ENCODE measurements around the gene SAMM50. TPM values are rescaled to one million over a fixed set of nuclear protein-coding genes. Genes with fewer than 3 reads are reported as not detected.

The SAMM50 gene
- total RNA-seq, 2 donors from 2014 or later: 24.8 to 26.0 TPM

DNA sequence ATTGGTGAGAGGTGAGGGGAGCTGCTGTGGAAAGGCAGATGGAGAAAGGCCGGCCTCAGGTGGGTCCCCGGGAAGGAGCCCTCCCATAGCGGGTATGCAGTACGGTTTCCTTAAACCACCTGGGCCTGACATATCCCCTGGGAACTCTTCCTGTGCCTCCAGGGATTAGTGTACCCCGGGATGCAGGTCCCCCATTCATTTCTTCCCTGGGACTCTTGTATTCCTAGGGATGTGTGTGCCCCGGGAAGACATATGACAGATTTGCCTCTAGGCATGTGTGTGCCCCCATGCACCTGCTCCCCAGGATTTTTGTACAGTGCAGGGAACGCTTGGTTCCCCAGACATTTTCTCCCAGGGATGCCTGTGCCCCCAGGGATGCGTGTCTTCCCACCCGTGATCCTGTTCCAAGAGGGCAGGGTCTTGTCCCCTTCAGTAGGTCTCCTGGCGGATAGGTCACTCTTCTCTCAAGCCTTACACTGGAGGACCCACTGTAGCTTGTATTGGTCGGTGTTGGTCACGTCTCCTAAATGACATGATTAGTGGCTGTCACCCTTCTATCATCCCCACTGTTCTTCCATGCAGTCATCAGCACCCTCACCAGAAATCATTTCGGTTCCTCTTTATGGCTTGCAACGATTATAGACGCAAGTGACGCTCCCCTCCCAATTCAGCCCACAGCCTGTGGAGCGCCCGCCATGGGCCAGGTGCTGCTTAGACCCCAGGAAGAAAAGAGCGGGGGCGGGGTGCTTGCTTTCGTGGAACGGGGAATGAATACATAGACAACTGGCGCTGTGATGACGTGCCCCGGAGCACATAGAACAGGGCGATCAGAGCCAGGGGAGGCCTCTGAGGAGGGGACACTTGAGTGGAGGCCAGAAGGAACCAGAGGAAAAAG is 70.2 kb downstream of the SAMM50 start:
- peak; percentile 32 for ATAC-seq
- peaks cover 10% of the 10 kb centered on the region for H3K27me3 Mint-ChIP-seq
- DNase-seq: no peak
- H3K9me3 ChIP-seq (ENCODE audit: control insufficient read depth, low read length, poor library complexity, severe bottlenecking): no peaks in the 10 kb centered on the region
- H3K4me1 Mint-ChIP-seq: peaks cover 38% of the 10 kb centered on the region
- peak overlapping the region; percentile 95 for H3K27ac Mint-ChIP-seq
- no peaks in the 10 kb centered on the region for H3K36me3 Mint-ChIP-seq (ENCODE audit: low read depth)
- H3K4me3 Mint-ChIP-seq: peak overlapping the region; percentile 92

DNA sequence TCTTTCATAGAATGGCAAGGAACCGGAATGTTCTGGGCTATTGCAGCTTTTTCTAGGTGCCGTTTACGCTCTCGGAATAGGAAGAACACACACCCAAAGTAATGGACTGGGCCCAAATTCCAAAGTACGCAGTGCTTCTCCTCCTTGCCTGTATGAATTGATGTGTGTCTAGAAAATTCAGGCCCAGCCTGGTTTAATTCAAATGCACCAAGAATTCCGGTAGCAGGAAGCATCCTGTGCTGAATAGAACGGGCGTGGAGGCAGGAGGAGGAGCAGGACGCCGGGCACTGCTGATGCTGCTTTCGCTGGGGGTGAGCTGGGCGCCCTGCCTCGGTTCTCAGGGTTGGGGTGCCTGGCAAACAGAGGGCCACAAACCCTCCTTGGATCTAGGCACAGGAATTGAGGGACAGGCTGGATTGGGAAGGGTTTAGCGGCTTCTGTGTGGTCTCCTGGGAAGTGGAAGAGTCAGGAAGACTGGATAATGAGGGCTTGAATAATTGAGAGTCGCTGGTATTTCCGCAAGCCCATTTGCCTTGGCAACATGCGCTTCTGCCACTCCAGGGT is 70.9 kb downstream of the SAMM50 start:
- Mint-ChIP-seq H3K36me3 (ENCODE audit: low read depth) (no peaks in the 10 kb centered on the region), H3K27me3 (peaks cover 10% of the 10 kb centered on the region), H3K4me1 (peaks cover 37% of the 10 kb centered on the region), H3K4me3 (peak overlapping the region; percentile 92), H3K27ac (peak overlapping the region; percentile 95)
- DNase-seq: no peak
- no peak for ATAC-seq
- H3K9me3 ChIP-seq (ENCODE audit: control insufficient read depth, low read length, poor library complexity, severe bottlenecking): no peaks in the 10 kb centered on the region

DNA sequence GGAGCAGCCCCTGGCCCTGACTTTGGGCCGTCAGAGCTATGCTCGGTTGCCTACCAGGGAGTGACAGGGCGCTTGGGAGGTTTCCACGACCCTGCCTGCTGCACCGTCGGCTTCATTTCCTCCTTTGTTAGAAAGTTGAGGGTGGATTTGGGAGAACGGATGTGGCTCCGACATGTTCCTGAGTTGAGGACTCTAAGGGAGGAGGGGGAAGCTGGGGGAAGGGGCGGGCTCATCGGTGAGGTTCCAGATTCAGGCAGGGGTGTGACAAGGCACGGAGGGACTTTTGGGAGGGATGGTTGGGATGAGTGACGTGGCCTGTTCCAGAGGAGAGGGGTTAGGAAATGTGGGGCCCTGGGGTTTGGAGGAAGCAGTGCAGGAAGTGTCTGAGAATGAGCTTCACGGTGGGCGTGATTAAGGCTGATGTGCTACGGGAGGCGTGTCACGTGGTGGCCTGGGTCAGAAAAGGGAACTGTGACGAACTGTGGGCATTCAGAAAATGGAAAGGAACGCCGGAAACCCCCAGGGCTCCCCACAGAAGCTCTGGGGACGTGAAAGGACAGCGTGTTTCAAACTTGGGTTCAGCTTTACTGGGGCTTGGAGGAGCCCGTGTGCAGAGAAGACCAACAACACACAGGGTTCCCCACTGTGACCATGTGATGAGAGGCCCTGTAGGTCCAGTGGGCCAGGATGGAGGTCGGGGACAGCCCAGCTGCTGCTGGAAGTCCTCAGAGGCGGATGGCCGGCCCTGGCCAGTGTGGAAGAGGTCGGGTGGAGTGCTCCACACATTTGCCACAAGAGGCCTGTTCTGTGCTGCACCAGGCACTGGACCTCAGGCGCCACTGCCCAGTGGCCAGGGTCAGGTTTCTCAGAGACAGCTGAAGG is 71.6 kb downstream of the SAMM50 start:
- peak overlapping the region; percentile 95 for H3K27ac Mint-ChIP-seq
- peaks cover 10% of the 10 kb centered on the region for H3K27me3 Mint-ChIP-seq
- peak in 2 of 3 donors; percentile 45 to 46 for DNase-seq
- no peaks in the 10 kb centered on the region for H3K9me3 ChIP-seq (ENCODE audit: control insufficient read depth, low read length, poor library complexity, severe bottlenecking)
- peaks cover 42% of the 10 kb centered on the region for H3K4me1 Mint-ChIP-seq
- peak overlapping the region; percentile 92 for H3K4me3 Mint-ChIP-seq
- no peaks in the 10 kb centered on the region for H3K36me3 Mint-ChIP-seq (ENCODE audit: low read depth)
- peak; percentile 83 for ATAC-seq

DNA sequence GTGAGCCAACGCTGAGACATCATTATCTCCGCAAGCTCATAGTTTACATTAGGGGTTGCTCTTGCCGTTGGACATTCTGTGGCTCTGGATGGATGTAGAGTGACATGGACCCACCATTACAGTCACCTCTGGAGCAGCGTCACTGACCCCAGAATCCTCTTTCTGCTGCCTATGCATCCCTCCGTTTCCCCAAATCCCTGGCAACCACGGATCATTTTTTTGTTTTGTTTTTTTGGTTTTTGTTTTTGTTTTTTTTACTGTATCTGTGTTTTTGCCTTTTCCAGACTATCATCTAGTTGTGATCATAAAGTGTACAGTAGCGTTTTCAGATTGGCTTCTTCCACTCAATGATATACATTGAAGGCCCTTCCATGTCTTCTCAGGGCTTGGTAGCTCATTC is 72.8 kb downstream of the SAMM50 start:
- H3K27ac Mint-ChIP-seq: no peak overlapping the region
- no peak overlapping the region for H3K4me3 Mint-ChIP-seq
- DNase-seq (no peak), ATAC-seq (no peak)
- H3K9me3 ChIP-seq (ENCODE audit: control insufficient read depth, low read length, poor library complexity, severe bottlenecking): no peaks in the 10 kb centered on the region
- H3K36me3 Mint-ChIP-seq (ENCODE audit: low read depth): no peaks in the 10 kb centered on the region
- H3K4me1 Mint-ChIP-seq: peaks cover 38% of the 10 kb centered on the region
- H3K27me3 Mint-ChIP-seq: peaks cover 10% of the 10 kb centered on the region

DNA sequence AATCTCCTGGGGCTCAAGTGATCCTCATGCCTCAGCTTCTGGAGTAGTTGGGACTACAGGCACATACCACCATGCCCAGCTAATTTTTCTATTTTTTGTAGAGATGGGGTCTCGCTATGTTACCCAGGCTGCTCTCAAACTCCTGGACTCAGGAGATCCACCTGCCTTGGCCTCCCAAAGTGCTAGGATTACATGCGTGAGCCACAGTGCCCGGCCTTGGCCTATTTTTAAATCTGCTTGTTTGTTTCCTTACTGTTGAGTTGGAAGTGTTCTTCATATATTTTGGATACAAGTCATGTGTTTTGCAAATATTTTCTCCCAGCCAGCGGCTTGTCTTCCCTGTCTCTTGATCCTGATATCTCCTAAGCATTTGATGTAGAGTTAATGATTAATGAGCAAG is 73.8 kb downstream of the SAMM50 start:
- H3K4me1 Mint-ChIP-seq: peaks cover 34% of the 10 kb centered on the region

DNA sequence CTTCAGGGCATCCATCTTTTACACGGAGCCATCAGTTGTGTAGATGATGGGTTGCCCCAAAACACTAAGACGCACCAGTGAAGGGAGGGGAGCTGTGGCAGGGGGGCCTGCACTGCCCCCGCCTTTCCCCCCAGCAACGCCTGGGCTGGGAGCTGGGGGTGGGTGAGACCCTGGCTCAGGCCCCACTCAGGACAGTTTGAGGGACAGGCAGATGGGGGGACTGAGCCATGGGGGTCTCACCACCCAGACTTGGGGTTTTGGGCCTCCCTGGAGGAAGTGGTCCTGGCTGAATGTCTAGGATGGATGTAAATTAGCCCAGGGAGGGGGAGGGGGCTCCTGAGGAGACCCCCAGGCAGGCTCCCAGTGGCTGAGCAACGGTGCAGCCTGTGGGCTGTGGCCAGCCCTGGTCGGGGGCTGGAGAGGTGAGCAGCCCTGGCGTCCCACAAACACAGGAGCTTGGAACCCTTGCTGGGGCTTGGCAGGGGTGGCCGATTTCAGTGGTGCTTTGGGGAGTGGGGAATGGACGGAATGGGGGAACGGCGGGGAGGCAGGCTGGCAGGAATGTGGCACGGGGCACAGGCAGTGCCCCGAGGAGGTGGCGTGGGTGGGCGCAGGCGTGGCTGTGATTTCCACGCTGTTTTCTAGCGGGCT is 74.9 kb downstream of the SAMM50 start:
- DNase-seq (no peak), ATAC-seq (no peak)
- no peak overlapping the region for H3K4me3 Mint-ChIP-seq
- no peaks in the 10 kb centered on the region for H3K9me3 ChIP-seq (ENCODE audit: control insufficient read depth, low read length, poor library complexity, severe bottlenecking)
- peaks cover 32% of the 10 kb centered on the region for H3K4me1 Mint-ChIP-seq
- H3K36me3 Mint-ChIP-seq (ENCODE audit: low read depth): no peaks in the 10 kb centered on the region
- H3K27me3 Mint-ChIP-seq: peaks cover 10% of the 10 kb centered on the region
- H3K27ac Mint-ChIP-seq: peak overlapping the region; percentile 88

More for the DNA sequence above, 73.8 kb downstream of the SAMM50 start:
- DNase-seq: no peak
- no peak overlapping the region for H3K27ac Mint-ChIP-seq
- peaks cover 10% of the 10 kb centered on the region for H3K27me3 Mint-ChIP-seq
- no peak overlapping the region for H3K4me3 Mint-ChIP-seq
- no peaks in the 10 kb centered on the region for H3K36me3 Mint-ChIP-seq (ENCODE audit: low read depth)
- no peaks in the 10 kb centered on the region for H3K9me3 ChIP-seq (ENCODE audit: control insufficient read depth, low read length, poor library complexity, severe bottlenecking)
- no peak for ATAC-seq

DNA sequence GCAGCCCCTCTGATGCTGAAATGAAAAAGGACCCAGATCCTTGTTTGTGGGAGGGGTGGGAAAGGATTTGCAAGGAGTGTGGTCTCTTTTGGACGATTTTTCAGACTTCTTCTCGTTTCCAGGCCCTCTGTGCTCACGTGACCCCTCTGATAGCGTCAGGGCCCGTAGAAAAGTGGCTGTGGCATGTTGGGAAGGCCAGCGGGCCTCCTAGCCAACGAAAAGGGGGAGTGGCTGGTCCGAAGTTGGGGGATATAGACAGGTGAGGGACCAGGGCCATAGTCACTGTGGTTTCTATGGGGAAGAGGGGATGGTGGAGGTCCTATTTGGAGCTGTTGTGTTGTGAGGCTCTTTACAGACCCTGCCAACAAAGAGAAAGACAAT is 75.5 kb downstream of the SAMM50 start:
- peak overlapping the region; percentile 88 for H3K27ac Mint-ChIP-seq
- no peaks in the 10 kb centered on the region for H3K36me3 Mint-ChIP-seq (ENCODE audit: low read depth)
- no peaks in the 10 kb centered on the region for H3K9me3 ChIP-seq (ENCODE audit: control insufficient read depth, low read length, poor library complexity, severe bottlenecking)
- ATAC-seq: no peak
- peaks cover 7% of the 10 kb centered on the region for H3K27me3 Mint-ChIP-seq
- no peak for DNase-seq
- peaks cover 29% of the 10 kb centered on the region for H3K4me1 Mint-ChIP-seq
- peak overlapping the region; percentile 57 for H3K4me3 Mint-ChIP-seq

DNA sequence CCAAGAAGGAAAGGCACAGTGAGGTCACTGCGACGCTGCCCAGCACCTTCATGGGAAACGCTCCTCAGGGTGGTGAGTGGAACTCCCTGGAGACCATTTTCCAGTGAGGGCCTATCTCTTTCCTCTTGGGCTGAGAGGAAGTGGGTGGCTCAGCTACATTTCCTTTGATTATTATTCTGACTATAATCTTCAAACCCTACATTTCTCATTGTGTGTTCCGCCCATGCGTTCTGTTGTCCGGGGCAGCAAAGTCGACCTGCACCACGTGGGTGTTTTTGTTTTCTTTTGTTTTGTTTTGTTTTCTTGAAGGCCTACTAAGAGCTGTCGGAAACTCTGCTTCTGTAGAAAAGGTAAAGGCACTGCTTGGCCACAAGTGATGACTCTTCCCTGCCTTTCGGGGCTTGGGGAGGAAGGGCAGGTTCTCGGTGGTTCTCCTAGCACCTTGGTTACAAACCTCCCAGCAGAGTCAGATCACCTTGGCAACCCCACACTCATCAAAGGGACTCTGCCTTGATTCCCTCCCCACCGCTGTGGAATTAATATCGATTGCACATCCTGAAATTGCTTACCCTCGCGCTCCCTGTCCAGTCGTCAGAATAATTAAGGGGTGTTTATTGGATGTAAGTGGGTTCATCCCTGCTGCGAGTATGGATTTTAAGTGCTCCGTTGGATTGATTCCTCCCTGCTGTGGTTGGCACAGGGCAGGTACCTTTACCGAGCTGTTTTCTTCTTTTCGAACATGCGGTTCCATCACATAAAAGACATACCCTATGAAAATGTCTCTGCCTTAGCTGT is 76.1 kb downstream of the SAMM50 start:
- H3K36me3 Mint-ChIP-seq (ENCODE audit: low read depth): no peaks in the 10 kb centered on the region
- peak overlapping the region; percentile 74 for H3K4me3 Mint-ChIP-seq
- DNase-seq (no peak), ATAC-seq (peak; percentile 31)
- H3K27me3 Mint-ChIP-seq: peaks cover under 1% of the 10 kb centered on the region
- peaks cover 24% of the 10 kb centered on the region for H3K4me1 Mint-ChIP-seq
- H3K9me3 ChIP-seq (ENCODE audit: control insufficient read depth, low read length, poor library complexity, severe bottlenecking): no peaks in the 10 kb centered on the region
- H3K27ac Mint-ChIP-seq: peak overlapping the region; percentile 88

DNA sequence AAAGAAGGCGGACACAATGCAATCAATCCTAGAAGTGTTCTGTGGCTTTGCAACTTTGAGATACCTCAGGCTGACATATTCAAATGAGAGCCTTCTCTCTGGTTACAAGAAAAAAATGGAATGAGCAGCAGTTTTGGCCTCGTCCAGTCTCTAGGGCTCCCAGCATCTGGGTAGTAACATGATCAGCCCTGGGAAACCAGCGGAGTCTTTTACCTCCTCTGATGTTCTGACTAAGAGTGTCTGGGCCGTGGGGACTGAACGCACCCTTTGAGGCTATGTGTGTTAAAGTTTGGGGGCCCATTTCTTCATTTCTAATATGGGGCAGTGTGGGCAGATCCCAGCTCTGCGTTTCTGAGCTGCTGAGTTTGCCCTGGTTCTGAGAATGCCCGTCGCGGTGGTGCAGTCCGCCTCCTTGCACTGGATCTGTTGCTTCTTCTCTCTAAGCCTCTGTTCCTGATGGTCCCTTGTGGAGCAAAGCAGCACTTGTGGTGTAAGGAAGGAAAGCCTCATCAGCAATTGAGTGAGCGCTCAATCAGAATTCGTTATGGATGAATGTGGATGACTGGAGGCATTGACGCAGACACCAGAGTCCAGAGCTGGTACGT is 77.0 kb downstream of the SAMM50 start:
- H3K9me3 ChIP-seq (ENCODE audit: control insufficient read depth, low read length, poor library complexity, severe bottlenecking): no peaks in the 10 kb centered on the region
- Mint-ChIP-seq H3K27ac (peak overlapping the region; percentile 88), H3K4me3 (no peak overlapping the region), H3K4me1 (peaks cover 16% of the 10 kb centered on the region), H3K27me3 (no peaks in the 10 kb centered on the region), H3K36me3 (ENCODE audit: low read depth) (no peaks in the 10 kb centered on the region)
- ATAC-seq (no peak), DNase-seq (no peak)

DNA sequence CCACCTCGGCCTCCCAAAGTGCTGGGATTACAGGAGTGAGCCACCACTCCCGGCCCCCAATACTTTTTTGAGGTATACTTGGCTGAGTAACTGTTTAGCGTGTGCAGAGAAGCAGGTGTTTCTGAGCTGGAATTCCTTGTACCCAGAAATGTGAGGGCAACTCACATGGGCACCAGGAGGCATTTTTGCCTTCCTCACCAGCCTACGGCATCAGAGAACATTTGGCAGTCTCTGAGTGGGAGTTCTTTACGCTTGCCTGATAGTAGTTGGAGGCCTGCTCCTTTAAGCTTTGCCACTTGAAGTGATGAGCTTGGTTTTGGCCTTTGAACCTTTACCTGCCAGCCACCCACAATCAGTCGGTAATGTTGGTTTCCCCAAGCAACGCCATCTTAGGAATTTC is 78.0 kb downstream of the SAMM50 start:
- H3K9me3 ChIP-seq (ENCODE audit: control insufficient read depth, low read length, poor library complexity, severe bottlenecking): no peaks in the 10 kb centered on the region
- Mint-ChIP-seq H3K27me3 (no peaks in the 10 kb centered on the region), H3K4me1 (peaks cover 17% of the 10 kb centered on the region), H3K4me3 (no peak overlapping the region), H3K36me3 (ENCODE audit: low read depth) (no peaks in the 10 kb centered on the region), H3K27ac (peak overlapping the region; percentile 88)
- ATAC-seq: no peak
- DNase-seq: no peak

DNA sequence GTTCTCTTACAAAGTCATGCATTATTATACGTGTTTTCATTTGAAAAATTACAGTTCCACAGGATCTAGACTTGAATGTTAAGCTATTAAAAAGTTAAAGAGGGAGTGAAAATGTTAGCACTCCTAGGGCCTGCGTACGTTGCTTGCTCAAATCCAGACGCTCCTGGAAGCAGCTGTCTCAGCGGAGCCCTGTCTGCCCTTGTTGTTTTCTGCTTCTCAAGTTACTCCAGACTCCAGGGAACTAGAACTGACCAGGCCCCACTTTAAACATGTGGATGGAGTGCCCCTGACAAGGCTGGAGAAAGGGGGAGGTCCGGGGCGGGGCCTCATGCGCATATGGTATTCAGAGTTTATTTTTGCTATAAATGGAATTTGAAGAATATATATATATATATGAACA is 78.5 kb downstream of the SAMM50 start:
- Mint-ChIP-seq H3K27ac (no peak overlapping the region), H3K4me3 (no peak overlapping the region), H3K4me1 (peaks cover 13% of the 10 kb centered on the region), H3K36me3 (ENCODE audit: low read depth) (no peaks in the 10 kb centered on the region), H3K27me3 (no peaks in the 10 kb centered on the region)
- ATAC-seq: no peak
- H3K9me3 ChIP-seq (ENCODE audit: control insufficient read depth, low read length, poor library complexity, severe bottlenecking): no peaks in the 10 kb centered on the region
- no peak for DNase-seq
